Right atrium auricular region (tissue), 2 donors: Measurements from ENCODE around the gene GBE1. TPM values are rescaled to one million over a fixed set of nuclear protein-coding genes. Genes with fewer than 3 reads are reported as not detected.

ENCODE experiments used
- DNase-seq: peaks from one replicate; pipeline ENCODE4 v3.0.0-alpha.2; 2019; ENCODE audit warnings: low spot score
- H3K27ac ChIP-seq, 2 donors: fragments of 200-600 bp; sonication (generic); 1 replicate in 1 of 2; 2 replicates in 1 of 2; pipeline ENCODE4 v1.5.1; 2016 to 2019
- H3K27me3 ChIP-seq, 2 donors: fragments of 200-600 bp; sonication (generic); one replicate each; pipeline versions ENCODE4 v1.5.1 to v1.6.0; 2017 to 2019
- H3K36me3 ChIP-seq: fragments of 200-600 bp; sonication (generic); one replicate; pipeline ENCODE4 v1.5.1; 2016
- H3K4me1 ChIP-seq, 2 donors: fragments of 200-600 bp; sonication (generic); one replicate each; pipeline versions ENCODE4 v1.5.1 to v1.6.0; 2017 to 2019
- H3K4me3 ChIP-seq, 2 donors: fragments of 200-600 bp; sonication (generic); 1 replicate in 1 of 2; 2 replicates in 1 of 2; pipeline ENCODE4 v1.5.1; 2017 to 2019; ENCODE audit warnings: mild to moderate bottlenecking in 1 of 2, moderate library complexity in 1 of 2
- H3K9me3 ChIP-seq, 2 donors: fragments of 200-600 bp; sonication (generic); one replicate each; pipeline ENCODE4 v1.5.1; 2019
- total RNA-seq, 2 donors: library from RNA; depleted of rRNA; stranded (reverse); fragments of >200 nt; gene quantifications; one replicate each; pipeline ENCODE4 v1.1.0, GENCODE V29; 2016
- TF ChIP-seq, protein P1 (sequence below), 2 donors: fragments of 200-600 bp; sonication (generic); IDR thresholded peaks; one replicate each; pipeline ENCODE4 v1.5.1; 2019; ENCODE audit warnings: antibody characterized with exemption in 2 of 2

GBE1 gene
- total RNA-seq, 2 donors from 2014 or later, result 52.5 to 72.6 TPM

- DNase-seq, result no peak
- Histone ChIP-seq H3K9me3 (no peaks in the 10 kb centered on the region), H3K27me3 (no peaks in the 10 kb centered on the region), H3K36me3 (no peaks in the 10 kb centered on the region), H3K4me1 (peaks cover 0 to 14% of the 10 kb centered on the region in 2 donors), H3K27ac (no peak overlapping the region), H3K4me3 (no peak overlapping the region)
- TF ChIP-seq, protein P1, sequence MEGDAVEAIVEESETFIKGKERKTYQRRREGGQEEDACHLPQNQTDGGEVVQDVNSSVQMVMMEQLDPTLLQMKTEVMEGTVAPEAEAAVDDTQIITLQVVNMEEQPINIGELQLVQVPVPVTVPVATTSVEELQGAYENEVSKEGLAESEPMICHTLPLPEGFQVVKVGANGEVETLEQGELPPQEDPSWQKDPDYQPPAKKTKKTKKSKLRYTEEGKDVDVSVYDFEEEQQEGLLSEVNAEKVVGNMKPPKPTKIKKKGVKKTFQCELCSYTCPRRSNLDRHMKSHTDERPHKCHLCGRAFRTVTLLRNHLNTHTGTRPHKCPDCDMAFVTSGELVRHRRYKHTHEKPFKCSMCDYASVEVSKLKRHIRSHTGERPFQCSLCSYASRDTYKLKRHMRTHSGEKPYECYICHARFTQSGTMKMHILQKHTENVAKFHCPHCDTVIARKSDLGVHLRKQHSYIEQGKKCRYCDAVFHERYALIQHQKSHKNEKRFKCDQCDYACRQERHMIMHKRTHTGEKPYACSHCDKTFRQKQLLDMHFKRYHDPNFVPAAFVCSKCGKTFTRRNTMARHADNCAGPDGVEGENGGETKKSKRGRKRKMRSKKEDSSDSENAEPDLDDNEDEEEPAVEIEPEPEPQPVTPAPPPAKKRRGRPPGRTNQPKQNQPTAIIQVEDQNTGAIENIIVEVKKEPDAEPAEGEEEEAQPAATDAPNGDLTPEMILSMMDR (IDR thresholded peaks at IDR 0.05), result no peak
Observed at GRCh38 chr3:81550415-81550814, 211.0 kb downstream of the GBE1 start.

DNA sequence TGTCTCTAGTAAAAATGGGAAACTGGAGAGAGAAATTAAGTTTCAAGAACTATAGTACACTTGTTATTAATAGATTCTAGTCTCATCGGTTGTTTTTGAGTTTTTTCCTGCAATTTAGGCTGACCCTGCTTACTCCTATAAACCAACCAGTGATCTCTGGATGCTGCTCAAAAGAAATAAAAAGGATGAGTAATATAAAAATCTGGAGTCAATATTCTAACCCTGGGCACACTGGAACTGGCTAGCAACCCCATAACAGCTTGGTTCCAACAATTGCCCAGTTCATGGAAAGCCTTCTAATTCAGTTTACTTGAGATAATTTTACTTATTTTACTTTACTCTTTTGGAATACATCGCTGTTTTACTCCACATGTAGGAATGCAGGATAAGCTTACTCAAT, 211.6 kb downstream of the GBE1 start:
- H3K4me1 ChIP-seq, result peaks cover 0 to 8% of the 10 kb centered on the region in 2 donors
- H3K9me3 ChIP-seq, result no peaks in the 10 kb centered on the region
- H3K36me3 ChIP-seq, result no peaks in the 10 kb centered on the region
- H3K27me3 ChIP-seq, result no peaks in the 10 kb centered on the region
- H3K4me3 ChIP-seq, result no peak overlapping the region
- TF ChIP-seq, protein P1 (IDR thresholded peaks at IDR 0.05), result no peak
- H3K27ac ChIP-seq, result no peak overlapping the region
- no peak for DNase-seq

DNA sequence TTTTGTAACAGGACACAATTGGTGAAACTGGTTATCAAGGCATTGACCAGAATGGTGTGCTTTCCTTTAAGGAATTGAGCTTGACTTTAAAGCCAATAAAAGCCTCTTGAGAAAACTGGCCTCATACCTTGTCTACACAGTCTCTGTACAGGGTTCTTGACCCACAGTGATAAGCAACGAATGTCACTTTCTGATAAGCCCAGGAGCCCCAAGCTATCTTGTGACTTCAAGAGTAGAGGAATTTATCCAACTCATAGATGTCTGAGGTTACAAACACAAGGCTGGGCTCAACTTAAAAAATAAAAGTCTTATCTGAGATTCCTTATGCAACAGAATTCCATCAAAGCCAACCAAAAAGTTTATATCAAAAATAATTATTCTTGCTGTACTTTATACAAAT, 212.1 kb downstream of the GBE1 start:
- H3K9me3 ChIP-seq, result no peaks in the 10 kb centered on the region
- H3K27me3 ChIP-seq, result no peaks in the 10 kb centered on the region
- H3K4me1 ChIP-seq, result peaks cover 0 to 4% of the 10 kb centered on the region in 2 donors
- no peak overlapping the region for H3K27ac ChIP-seq
- no peaks in the 10 kb centered on the region for H3K36me3 ChIP-seq
- no peak for DNase-seq
- TF ChIP-seq, protein P1 (IDR thresholded peaks at IDR 0.05), result no peak
- no peak overlapping the region for H3K4me3 ChIP-seq

GRCh38 chr3:81545572-81545971, 215.9 kb downstream of the GBE1 start:
- Histone ChIP-seq H3K4me3 (no peak overlapping the region), H3K27ac (no peak overlapping the region), H3K9me3 (no peaks in the 10 kb centered on the region), H3K4me1 (no peaks in the 10 kb centered on the region), H3K27me3 (no peaks in the 10 kb centered on the region), H3K36me3 (no peaks in the 10 kb centered on the region)
- TF ChIP-seq, protein P1 (IDR thresholded peaks at IDR 0.05), result no peak
- no peak for DNase-seq

DNA sequence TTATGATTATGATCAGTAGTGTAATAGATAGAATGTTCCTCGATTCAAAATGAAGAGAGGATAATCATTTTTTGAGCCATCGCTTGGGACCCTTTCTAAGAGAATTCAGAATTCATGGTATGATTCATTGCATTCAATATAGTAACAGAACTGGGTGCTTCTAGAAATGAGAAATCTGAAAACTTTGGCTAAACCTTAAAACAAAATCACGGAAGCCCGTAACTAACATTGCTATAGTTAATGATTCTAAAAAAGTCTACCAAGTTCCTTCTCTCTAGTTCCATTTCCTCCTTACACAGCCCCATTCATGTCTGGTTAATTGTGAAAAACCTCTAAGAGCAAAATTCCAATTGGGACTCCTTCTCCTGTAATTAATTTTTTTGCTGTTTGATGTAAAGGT, 217.1 kb downstream of the GBE1 start:
- TF ChIP-seq, protein P1 (IDR thresholded peaks at IDR 0.05), result no peak
- Histone ChIP-seq H3K36me3 (no peaks in the 10 kb centered on the region), H3K27me3 (no peaks in the 10 kb centered on the region), H3K4me1 (no peaks in the 10 kb centered on the region), H3K27ac (no peak overlapping the region), H3K9me3 (no peaks in the 10 kb centered on the region), H3K4me3 (no peak overlapping the region)
- no peak for DNase-seq

GRCh38 chr3:81540787-81541186, 220.7 kb downstream of the GBE1 start:
- Histone ChIP-seq H3K4me1 (no peaks in the 10 kb centered on the region), H3K27me3 (no peaks in the 10 kb centered on the region), H3K9me3 (no peaks in the 10 kb centered on the region), H3K36me3 (peaks cover 6% of the 10 kb centered on the region), H3K27ac (no peak overlapping the region), H3K4me3 (no peak overlapping the region)
- DNase-seq, result no peak
- TF ChIP-seq, protein P1 (IDR thresholded peaks at IDR 0.05), result no peak
